Measurements from ENCODE around the gene PTK7.

PTK7 gene

DNA sequence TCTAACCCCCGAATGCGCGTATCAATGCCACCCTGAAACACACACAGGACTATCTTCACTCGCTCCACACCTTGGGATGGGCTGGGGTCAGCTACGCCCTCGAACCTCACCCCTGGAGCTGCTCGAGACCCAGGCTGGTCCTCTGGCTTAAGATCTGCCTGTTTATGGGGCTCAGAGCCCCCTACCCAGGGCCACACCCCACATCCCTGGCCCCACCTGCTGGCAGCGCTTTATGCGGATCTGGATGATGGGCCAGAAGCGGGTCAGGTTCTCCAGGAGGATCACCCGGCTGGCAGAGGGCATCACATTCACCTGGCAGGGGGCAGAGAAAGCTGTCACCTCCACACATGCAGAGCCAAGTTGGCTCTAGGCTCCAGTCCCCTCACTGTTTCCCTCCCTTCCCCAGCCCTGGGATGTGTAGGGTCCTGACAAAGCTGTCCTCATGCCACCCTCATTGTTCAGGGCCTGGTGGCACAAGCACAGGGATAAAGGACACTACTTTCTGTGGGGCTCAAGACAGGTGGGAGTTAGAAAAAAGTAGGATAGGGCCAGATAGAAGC, 30.7 kb upstream of the PTK7 start:
- Mint-ChIP-seq H3K36me3 (ENCODE audit: low read depth) (peaks cover 38% of the 10 kb centered on the region), H3K27ac (peak overlapping the region; percentile 31), H3K4me1 (ENCODE audit: low read depth) (peaks cover under 1% of the 10 kb centered on the region), H3K27me3 (no peaks in the 10 kb centered on the region), H3K9me3 (no peaks in the 10 kb centered on the region), H3K4me3 (no peak overlapping the region)

DNA sequence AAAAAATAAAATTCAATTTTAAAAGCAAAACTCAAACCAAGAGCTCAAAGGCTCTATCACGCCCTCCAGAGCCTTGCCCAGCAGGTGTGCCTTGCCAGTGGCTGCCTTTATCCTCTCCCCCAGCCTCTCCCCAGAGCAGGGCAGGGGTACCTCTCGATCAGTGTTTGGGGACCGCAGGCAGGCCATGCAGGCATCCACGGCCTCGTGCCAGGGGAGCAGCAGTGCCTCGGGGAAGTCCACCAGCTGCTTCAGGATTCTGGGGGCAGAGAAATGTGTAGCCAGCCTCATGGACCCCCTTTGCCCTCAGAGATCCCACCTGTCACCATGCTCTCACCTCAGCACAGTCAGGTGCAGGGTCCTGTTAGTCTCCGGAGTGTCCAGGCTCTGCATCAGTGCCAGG, 28.1 kb upstream of the PTK7 start:
- no peak overlapping the region for H3K27ac Mint-ChIP-seq
- H3K4me3 Mint-ChIP-seq, result no peak overlapping the region
- peaks cover 28% of the 10 kb centered on the region for H3K36me3 Mint-ChIP-seq (ENCODE audit: low read depth)
- H3K9me3 Mint-ChIP-seq, result no peaks in the 10 kb centered on the region
- H3K4me1 Mint-ChIP-seq (ENCODE audit: low read depth), result peaks cover 21% of the 10 kb centered on the region
- H3K27me3 Mint-ChIP-seq, result no peaks in the 10 kb centered on the region

DNA sequence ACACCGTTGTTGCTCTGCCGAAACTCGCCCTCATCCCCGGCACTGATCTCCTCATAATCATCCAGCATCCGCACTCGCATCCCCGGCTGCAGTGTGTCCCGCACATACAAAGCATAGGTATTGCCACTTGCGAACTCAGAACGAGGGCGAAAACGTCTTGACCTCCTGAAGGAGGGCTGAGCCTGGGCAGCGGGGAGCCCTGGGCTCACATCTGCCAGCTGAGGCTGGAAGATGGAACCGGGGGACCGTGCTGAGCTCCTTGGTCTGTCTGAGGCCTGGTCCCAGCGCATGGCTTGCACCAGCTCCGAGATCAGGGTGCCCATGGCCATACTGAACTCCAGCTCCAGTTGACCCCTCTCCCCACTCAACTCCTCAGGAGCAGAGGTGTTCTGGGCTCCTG, 25.1 kb upstream of the PTK7 start:
- H3K4me3 Mint-ChIP-seq, result peak overlapping the region; percentile 25
- no peaks in the 10 kb centered on the region for H3K27me3 Mint-ChIP-seq
- peaks cover 34% of the 10 kb centered on the region for H3K36me3 Mint-ChIP-seq (ENCODE audit: low read depth)
- peaks cover 34% of the 10 kb centered on the region for H3K4me1 Mint-ChIP-seq (ENCODE audit: low read depth)
- H3K9me3 Mint-ChIP-seq, result no peaks in the 10 kb centered on the region
- H3K27ac Mint-ChIP-seq, result peak overlapping the region; percentile 49

DNA sequence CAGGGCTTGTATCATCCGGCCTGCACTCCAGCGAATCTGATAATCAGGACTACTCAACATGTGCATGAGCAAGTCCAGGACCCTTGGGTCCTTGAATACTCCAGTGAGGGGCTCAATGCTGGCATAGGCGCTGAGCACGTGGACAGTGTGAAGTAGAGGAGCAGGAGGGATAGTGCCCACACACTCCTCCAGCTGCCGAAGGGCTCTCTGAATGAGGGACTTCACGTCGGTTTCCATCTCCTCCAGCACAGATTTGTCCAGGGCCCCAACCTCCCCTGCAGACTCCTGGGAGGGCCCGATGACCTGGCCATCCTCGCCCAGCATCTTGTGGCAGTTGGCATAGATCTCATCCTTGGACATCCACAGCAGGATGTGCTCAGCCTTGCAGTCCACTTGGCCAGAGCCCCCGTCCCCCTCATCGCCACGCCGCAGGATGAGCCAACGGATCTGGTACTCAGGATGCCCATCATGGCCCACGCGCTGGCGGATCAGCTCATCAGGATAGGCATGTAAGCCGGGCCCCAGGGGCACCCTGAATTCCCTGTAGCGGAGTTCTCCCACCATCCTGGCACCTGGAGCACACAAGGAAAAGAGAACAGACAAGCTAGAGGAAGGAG, 23.8 kb upstream of the PTK7 start:
- no peaks in the 10 kb centered on the region for H3K9me3 Mint-ChIP-seq
- H3K27me3 Mint-ChIP-seq, result no peaks in the 10 kb centered on the region
- H3K4me3 Mint-ChIP-seq, result peak overlapping the region; percentile 90
- peak overlapping the region; percentile 96 for H3K27ac Mint-ChIP-seq
- peaks cover 38% of the 10 kb centered on the region for H3K4me1 Mint-ChIP-seq (ENCODE audit: low read depth)
- peaks cover 32% of the 10 kb centered on the region for H3K36me3 Mint-ChIP-seq (ENCODE audit: low read depth)

DNA sequence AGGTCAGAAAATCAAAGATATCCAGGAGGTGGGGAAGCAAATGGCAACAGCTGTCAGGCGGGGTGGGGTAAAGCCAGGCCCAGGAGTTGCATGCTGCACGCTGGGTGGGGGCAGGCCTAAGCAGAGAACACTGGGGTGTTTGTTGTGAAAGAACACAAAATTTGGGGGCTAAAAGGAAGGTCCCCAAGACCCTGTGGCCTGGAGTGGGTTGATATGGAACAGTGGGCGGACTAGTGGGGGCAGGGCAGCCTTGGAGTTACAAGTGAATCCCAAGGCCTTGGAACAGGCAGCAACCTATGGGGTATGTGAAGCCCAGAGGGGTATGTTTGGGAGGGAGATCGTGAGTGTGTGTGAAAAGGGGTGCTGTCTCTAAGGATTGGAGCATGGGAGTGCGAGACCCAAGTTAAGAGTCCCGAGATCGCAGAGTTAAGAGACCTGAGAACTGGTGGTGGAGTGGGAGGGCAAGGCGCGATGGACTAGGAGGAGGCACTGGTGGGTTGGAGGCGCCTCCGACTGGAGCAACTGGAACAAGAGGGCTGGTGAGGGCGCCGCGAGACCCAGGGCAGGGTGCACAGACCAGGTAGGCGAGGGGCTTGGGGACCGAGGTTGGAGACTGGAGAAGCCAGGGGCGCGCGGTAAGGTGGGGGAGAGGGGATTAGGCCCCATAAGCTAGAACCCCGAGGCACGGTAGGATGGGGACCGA, 23.1 kb upstream of the PTK7 start:
- peaks cover 44% of the 10 kb centered on the region for H3K4me1 Mint-ChIP-seq (ENCODE audit: low read depth)
- H3K27ac Mint-ChIP-seq, result peak overlapping the region; percentile 96
- H3K9me3 Mint-ChIP-seq, result no peaks in the 10 kb centered on the region
- H3K27me3 Mint-ChIP-seq, result no peaks in the 10 kb centered on the region
- H3K36me3 Mint-ChIP-seq (ENCODE audit: low read depth), result peaks cover 38% of the 10 kb centered on the region
- peak overlapping the region; percentile 90 for H3K4me3 Mint-ChIP-seq

DNA sequence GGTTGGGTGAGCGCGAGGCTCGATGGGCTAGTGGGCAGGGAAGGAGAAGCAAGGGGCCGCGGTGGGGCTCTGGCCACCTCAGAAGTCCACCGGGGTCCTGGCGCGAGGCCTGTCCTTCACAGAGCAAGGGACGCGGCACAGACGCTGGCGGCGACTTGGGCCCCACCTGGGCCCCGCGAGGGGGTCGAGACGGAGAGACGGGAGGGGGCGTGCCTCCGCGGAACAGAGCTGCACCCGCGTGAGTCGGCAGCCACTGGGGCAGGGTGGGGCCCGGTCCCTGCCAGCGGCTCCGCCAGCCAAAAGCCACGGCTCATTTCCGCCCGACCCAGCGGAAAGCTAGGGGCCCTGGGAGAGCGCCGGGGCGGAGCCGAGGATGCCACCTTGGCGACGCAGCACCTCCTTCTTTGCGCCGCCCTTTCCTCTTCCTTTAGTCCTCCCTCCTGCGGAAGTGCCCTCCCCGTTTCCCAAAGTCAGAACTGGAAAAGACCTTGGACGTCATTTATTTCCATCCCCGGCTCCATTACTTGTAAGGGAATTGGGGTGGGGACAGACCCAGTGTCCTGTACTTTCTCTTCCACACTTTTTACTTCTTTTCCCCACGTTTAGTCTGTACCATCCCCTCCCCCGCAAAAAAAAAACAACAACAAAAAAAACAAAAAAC, 22.4 kb upstream of the PTK7 start, which contains the start of gene CUL7:
Gene CUL7, minus strand, starts transcription at position 307 of the 661 bp plus-strand sequence. CDS start 1,063 bp downstream, outside the sequence.
- Mint-ChIP-seq H3K36me3 (ENCODE audit: low read depth) (peaks cover 45% of the 10 kb centered on the region), H3K27me3 (no peaks in the 10 kb centered on the region), H3K4me1 (ENCODE audit: low read depth) (peaks cover 50% of the 10 kb centered on the region), H3K4me3 (peak within 1 kb of the TSS; percentile 90), H3K27ac (peak within 1 kb of the TSS; percentile 96), H3K9me3 (no peaks in the 10 kb centered on the region)

DNA sequence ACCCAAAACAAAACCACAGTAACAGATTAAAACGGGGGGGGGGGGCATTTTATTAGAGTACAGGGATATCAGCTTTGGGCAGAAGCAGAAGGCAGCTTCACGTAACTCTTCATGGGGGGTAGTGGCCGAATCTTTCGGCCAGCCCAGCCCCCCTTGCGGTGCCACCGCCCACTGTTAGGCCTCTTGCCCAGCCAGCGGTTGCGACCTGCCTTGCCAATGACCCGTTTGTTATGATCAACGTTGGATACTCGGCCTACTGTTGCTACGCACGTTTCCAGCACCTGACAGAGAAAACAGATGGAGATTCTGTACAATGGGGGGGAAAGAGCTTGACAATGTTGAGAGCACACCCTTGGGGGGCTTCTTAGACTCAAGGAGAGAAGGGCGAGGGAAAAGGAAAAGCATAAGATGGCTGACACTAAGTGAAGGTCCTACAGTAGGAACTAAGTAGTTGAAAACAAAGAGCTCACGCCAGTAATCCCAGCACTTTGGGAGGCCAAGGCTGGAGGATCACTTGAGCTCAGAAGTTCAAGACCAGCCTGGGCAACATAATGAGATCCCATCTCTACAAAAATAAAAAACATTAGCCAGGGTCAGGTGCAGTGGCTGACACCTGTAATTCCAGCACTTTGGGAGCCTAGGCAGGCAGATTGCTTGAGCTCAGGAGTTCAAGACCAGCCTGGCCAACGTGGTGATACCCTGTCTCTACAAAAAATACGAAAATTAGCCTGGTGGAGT, 21.7 kb upstream of the PTK7 start:
- Mint-ChIP-seq H3K27ac (peak overlapping the region; percentile 91), H3K9me3 (no peaks in the 10 kb centered on the region), H3K4me3 (peak overlapping the region; percentile 90), H3K36me3 (ENCODE audit: low read depth) (peaks cover 43% of the 10 kb centered on the region), H3K4me1 (ENCODE audit: low read depth) (peaks cover 52% of the 10 kb centered on the region), H3K27me3 (no peaks in the 10 kb centered on the region)

DNA sequence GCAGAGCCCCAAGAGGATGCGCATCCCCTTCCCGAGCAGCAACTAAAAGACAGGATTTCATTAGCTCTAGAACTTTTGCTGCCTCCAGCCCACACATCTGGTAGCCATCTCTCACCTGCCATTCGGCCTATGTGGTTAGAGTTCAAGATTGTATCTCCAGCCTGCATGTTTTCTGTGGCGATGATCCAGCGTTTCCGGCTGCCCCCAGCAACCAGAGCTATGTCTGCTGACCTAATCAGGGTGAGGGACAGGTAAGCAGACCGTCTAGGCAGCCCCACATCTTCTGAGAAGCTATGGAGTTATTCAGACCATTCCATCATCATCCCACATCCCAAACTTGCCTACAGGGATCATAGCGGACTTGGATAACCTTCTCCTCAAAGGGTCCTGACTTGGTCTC, 20.1 kb upstream of the PTK7 start:
- H3K36me3 Mint-ChIP-seq (ENCODE audit: low read depth), result peaks cover 33% of the 10 kb centered on the region
- H3K27me3 Mint-ChIP-seq, result no peaks in the 10 kb centered on the region
- H3K4me1 Mint-ChIP-seq (ENCODE audit: low read depth), result peaks cover 61% of the 10 kb centered on the region
- H3K4me3 Mint-ChIP-seq, result no peak overlapping the region
- H3K27ac Mint-ChIP-seq, result peak overlapping the region; percentile 14
- no peaks in the 10 kb centered on the region for H3K9me3 Mint-ChIP-seq

DNA sequence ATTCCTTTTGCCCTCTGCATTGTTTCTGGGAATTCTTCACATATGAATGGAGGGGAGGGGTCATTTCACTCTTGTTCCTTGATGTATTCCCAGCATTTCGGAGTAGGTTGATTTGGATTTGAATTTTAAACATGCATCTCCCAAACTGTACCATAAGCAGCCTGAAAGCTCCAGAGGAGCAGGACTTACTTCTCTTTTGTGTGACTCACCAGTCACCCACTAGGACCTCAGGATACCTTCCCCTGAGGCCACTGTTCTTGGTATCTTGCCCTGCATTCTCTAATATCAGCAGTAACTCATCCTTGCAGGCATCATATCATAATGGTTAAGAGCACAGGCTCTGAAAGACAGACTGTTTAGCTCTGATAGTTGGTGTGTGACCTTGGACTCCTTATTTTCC, 17.6 kb upstream of the PTK7 start:
- Mint-ChIP-seq H3K27me3 (no peaks in the 10 kb centered on the region), H3K4me3 (peak overlapping the region; percentile 95), H3K4me1 (ENCODE audit: low read depth) (peaks cover 45% of the 10 kb centered on the region), H3K9me3 (no peaks in the 10 kb centered on the region), H3K27ac (peak overlapping the region; percentile 86), H3K36me3 (ENCODE audit: low read depth) (peaks cover 33% of the 10 kb centered on the region)

DNA sequence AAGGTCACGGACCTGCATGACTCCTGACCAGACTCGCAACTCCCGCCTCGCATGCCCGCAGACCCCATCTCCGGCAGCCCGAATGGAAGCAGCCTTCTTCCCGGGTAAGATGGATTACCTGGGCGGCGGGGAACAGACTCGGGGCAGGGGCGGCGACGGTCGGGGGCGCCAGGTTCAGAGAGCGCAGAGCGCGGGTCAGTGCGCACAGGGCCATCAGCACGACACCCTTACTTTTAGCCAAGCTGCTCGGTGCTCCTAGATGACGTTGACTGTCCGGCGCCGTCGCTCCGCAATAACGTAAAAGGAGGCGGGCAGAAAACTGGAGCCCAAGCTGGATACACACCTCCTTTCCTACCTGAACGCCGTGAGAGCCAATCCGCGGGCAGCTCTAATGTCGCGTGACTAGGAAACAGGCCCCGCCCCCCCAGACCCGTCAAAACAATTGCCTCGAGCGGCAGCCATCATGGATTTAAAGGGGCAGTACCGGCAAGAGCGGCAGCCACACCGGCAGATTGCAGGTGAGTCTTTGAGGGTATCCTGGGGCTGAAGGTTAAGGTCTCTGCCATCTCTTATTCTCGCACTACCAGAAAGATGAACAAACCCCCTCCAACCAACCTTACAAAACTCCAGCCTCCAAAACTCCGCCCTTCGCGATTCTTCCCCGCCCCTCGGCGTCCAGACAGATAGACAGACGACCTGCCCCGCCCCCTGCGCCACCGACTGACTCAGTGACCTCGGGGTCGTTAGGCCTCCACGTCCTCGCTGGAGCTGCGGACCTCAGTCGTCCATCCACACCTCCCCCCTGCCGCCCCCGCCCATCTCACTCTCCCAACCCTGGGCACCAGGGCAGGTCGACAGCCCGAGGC, 16.7 kb upstream of the PTK7 start, which contains the start of the genes KLC4 and MRPL2:
Gene KLC4, plus strand, starts transcription at position 464 of the 866 bp plus-strand sequence. CDS start 1,705 bp downstream, outside the sequence.
Gene MRPL2, minus strand, starts transcription at position 267 of the 866 bp plus-strand sequence. Its CDS starts 53 bp downstream, at position 214.
- Mint-ChIP-seq H3K4me1 (ENCODE audit: low read depth) (peaks cover 39% of the 10 kb centered on the region), H3K27me3 (no peaks in the 10 kb centered on the region), H3K9me3 (no peaks in the 10 kb centered on the region), H3K36me3 (ENCODE audit: low read depth) (peaks cover 27% of the 10 kb centered on the region), H3K4me3 (peak within 1 kb of the TSS; percentile 95), H3K27ac (peak within 1 kb of the TSS; percentile 97)

DNA sequence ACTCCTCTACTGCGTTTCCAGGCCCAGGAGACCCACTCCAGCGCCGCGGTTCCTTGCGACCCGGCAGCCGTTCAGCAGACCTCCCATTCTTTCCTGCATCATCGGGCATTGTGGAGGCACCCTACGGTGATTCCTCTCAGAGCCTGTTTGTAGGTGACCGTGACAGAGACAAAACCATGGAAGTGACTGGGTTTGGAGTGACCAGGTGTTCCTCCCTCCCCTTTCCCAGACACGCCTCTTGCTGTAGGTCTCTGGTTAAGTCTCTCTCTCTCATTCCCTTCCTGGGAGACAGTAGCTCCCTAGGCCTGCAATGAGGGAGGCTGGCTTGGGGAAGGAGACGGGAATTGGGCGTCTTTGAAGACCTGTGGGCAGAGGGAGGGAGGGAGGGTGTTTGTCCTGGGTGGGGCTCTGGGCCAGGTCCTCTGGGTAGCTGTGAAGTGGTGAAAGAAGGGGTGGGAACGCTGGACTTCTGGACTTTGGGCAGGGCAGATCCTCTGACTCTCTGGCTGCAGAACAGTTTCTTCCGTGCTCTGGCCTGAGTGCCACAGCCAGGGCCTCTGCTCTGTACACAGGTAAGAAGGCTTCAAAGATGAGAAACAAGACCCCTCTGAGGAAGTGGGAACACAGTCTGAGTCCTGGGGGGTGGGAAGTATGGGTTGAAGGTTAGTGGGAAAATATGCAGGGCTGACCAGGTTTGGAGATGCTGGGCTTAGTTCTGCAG, 15.9 kb upstream of the PTK7 start:
- Mint-ChIP-seq H3K36me3 (ENCODE audit: low read depth) (peaks cover 31% of the 10 kb centered on the region), H3K9me3 (no peaks in the 10 kb centered on the region), H3K4me3 (peak overlapping the region; percentile 95), H3K27me3 (no peaks in the 10 kb centered on the region), H3K27ac (peak overlapping the region; percentile 97), H3K4me1 (ENCODE audit: low read depth) (peaks cover 39% of the 10 kb centered on the region)

DNA sequence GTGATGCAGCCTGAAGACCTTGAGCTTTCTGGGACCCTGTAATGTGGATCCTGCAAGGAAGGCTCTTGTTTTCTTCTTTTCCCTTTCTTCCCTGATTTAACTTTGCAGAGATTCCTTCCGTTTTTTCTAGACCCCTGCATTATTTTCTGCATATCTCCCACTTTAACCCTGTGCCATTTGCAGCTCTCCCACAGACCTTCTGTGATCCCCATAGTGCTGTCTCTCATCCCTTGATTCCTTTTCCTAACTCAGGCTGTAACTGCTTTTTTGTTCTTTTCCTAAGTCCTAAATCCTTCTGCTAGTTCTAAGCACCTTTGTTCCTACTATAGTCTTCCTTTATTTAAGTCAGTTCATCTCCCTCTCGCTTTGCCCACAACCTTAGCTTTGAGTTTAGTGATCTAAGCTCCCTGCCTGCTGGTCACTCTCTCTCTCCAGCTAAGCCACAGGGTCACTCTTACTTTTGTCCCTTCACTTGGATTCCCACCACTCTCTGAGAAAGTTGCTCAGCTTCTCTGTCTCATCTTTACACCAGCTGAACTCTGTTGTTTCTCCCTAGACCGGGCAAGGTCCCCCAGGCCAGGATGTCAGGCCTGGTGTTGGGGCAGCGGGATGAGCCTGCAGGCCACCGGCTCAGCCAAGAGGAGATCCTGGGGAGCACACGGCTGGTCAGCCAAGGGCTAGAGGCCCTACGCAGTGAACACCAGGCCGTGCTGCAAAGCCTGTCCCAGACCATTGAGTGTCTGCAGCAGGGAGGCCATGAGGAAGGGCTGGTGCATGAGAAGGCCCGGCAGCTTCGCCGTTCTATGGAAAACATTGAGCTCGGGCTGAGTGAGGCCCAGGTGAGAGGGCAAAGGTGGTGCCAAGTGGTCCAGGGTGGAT, 15.1 kb upstream of the PTK7 start:
- Mint-ChIP-seq H3K27me3 (no peaks in the 10 kb centered on the region), H3K4me1 (ENCODE audit: low read depth) (peaks cover 35% of the 10 kb centered on the region), H3K36me3 (ENCODE audit: low read depth) (peaks cover 24% of the 10 kb centered on the region), H3K27ac (peak overlapping the region; percentile 5), H3K4me3 (peak overlapping the region; percentile 95), H3K9me3 (no peaks in the 10 kb centered on the region)

All from stimulated activated naive CD8-positive, alpha-beta T cell treated with anti-CD3 and anti-CD28 coated beads, Interleukin-15, Interleukin-2, amounts not matched to agents 100 ng/mL and 50 ng/mL, for 24 hours (primary cell).